KMS-11 (cell line): ENCODE results near the gene SMARCD3.

Experiments
- H2AFZ ChIP-seq: fragments of 200-600 bp; sonication (generic); 2 replicates; pipeline ENCODE4 v1.6.1; 2016; ENCODE audit warnings: antibody characterized with exemption, mixed run types, low read depth
- H3K27ac ChIP-seq: fragments of 200-600 bp; sonication (generic); 2 replicates; pipeline ENCODE4 v1.6.1; 2016; ENCODE audit warnings: mild to moderate bottlenecking, mixed run types
- H3K27me3 ChIP-seq: fragments of 200-600 bp; sonication (generic); 2 replicates; pipeline ENCODE4 v1.6.1; 2017; ENCODE audit warnings: mild to moderate bottlenecking, low read depth, mixed run types, moderate library complexity; ENCODE audit not compliant: insufficient read depth
- H3K36me3 ChIP-seq: fragments of 200-600 bp; sonication (generic); 2 replicates; pipeline ENCODE4 v1.6.1; 2017; ENCODE audit warnings: mild to moderate bottlenecking, mixed run types; ENCODE audit not compliant: insufficient read depth
- H3K4me1 ChIP-seq: fragments of 200-600 bp; sonication (generic); 2 replicates; pipeline ENCODE4 v1.6.1; 2016; ENCODE audit warnings: mild to moderate bottlenecking, low read depth, mixed run types; ENCODE audit not compliant: poor library complexity, severe bottlenecking
- H3K4me2 ChIP-seq: fragments of 200-600 bp; sonication (generic); 2 replicates; pipeline ENCODE4 v1.7.0; 2016; ENCODE audit warnings: mild to moderate bottlenecking, mixed run types
- H3K4me3 ChIP-seq: fragments of 200-600 bp; sonication (generic); IDR thresholded peaks from 2 replicates; pipeline ENCODE4 v1.6.1; 2017; ENCODE audit warnings: low read depth, low read length, mixed read lengths; ENCODE audit not compliant: insufficient read depth
- H3K79me2 ChIP-seq: fragments of 200-600 bp; sonication (generic); 2 replicates; pipeline ENCODE4 v1.6.1; 2016; ENCODE audit warnings: low read depth, mixed run types; ENCODE audit not compliant: insufficient read depth
- H3K9ac ChIP-seq: fragments of 200-600 bp; sonication (generic); 2 replicates; pipeline ENCODE4 v1.6.1; 2016; ENCODE audit warnings: mild to moderate bottlenecking, mixed run types
- H4K20me1 ChIP-seq: fragments of 200-600 bp; sonication (generic); 2 replicates; pipeline ENCODE4 v1.6.1; 2016; ENCODE audit warnings: mild to moderate bottlenecking, mixed run types; ENCODE audit not compliant: insufficient read depth
- CTCF ChIP-seq: fragments of 200-600 bp; sonication (generic); conservative IDR thresholded peaks from 2 replicates; pipeline ENCODE4 v1.6.1; 2017; ENCODE audit warnings: low read depth, mild to moderate bottlenecking, antibody characterized with exemption, low read length, moderate library complexity, mixed read lengths

The SMARCD3 gene

DNA sequence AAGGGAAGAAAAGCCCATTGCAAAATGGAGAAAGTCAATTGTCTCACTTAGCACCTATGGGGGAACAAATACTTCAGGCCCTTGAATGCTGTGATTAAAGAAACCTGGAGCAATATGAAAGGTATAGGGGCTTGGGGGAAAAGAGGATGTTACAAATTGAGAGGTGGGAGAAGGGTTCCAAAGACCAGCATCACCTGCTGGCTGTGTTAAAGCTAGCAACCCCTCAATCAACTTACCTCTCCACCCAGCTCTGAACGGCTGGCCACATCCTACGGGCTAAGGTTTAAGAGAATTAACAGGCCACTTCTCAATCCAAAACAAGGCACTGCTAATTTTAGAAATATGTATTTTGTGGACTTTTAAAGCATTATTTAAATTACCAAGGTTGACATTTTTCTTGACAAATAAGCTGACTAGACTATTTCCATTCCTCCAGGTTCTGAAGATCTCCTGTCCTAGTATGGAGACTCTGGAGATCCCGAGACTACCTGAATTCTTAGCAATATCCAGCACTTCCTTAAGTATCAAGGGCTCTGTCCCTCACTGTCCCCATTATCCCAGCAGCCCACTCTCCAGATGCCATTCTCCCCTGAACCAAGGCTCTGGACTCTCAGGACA, 37.2 kb downstream of the SMARCD3 start:
- Histone ChIP-seq H3K4me3 (no peak overlapping the region), H3K9ac (no peak overlapping the region), H3K79me2 (no peaks in the 10 kb centered on the region), H3K27ac (no peak overlapping the region), H3K4me2 (no peak overlapping the region), H3K36me3 (peaks cover 6% of the 10 kb centered on the region; the same call in 1 of the 2 replicates), H2AFZ (no peak overlapping the region), H3K4me1 (no peaks in the 10 kb centered on the region), H4K20me1 (no peaks in the 10 kb centered on the region), H3K27me3 (peaks cover 16% of the 10 kb centered on the region)
- no peak for TF ChIP-seq CTCF

- no peaks in the 10 kb centered on the region for H3K79me2 ChIP-seq
- no peak within 1 kb of the TSS for H3K4me3 ChIP-seq
- peaks cover 26% of the 10 kb centered on the region for H3K27me3 ChIP-seq
- no peaks in the 10 kb centered on the region for H4K20me1 ChIP-seq
- peaks cover 6% of the 10 kb centered on the region; the same call in 1 of the 2 replicates for H3K36me3 ChIP-seq
- H2AFZ ChIP-seq = no peak within 1 kb of the TSS
- no peak within 1 kb of the TSS for H3K27ac ChIP-seq
- no peak for TF ChIP-seq CTCF
- H3K9ac ChIP-seq = no peak within 1 kb of the TSS
- H3K4me1 ChIP-seq = no peaks in the 10 kb centered on the region
- no peak within 1 kb of the TSS for H3K4me2 ChIP-seq
Observed at GRCh38 chr7:151210087-151210854, 38.2 kb downstream of the SMARCD3 start, which contains the start of gene H2BK1. Gene H2BK1, minus strand, starts transcription at chr7:151210488. Its CDS starts 170 bp downstream, at chr7:151210318.

- H3K27ac ChIP-seq = no peak overlapping the region
- H3K4me1 ChIP-seq = no peaks in the 10 kb centered on the region
- no peak for TF ChIP-seq CTCF
- peaks cover 33% of the 10 kb centered on the region for H3K27me3 ChIP-seq
- H3K4me2 ChIP-seq = no peak overlapping the region
- no peak overlapping the region for H2AFZ ChIP-seq
- H3K36me3 ChIP-seq = peaks cover 5% of the 10 kb centered on the region; the same call in 1 of the 2 replicates
- H3K9ac ChIP-seq = no peak overlapping the region
- H4K20me1 ChIP-seq = no peaks in the 10 kb centered on the region
- H3K4me3 ChIP-seq = no peak overlapping the region
- no peaks in the 10 kb centered on the region for H3K79me2 ChIP-seq
Observed at GRCh38 chr7:151209588-151209987, 38.9 kb downstream of the SMARCD3 start.

- no peaks in the 10 kb centered on the region for H3K79me2 ChIP-seq
- no peak for TF ChIP-seq CTCF
- no peaks in the 10 kb centered on the region for H3K4me1 ChIP-seq
- no peak overlapping the region for H3K9ac ChIP-seq
- H3K27me3 ChIP-seq = peaks cover 45% of the 10 kb centered on the region
- no peaks in the 10 kb centered on the region for H4K20me1 ChIP-seq
- no peaks in the 10 kb centered on the region for H3K36me3 ChIP-seq
- no peak overlapping the region for H3K27ac ChIP-seq
- H2AFZ ChIP-seq = no peak overlapping the region
- H3K4me2 ChIP-seq = no peak overlapping the region
- H3K4me3 ChIP-seq = no peak overlapping the region
Observed at GRCh38 chr7:151208253-151208862, 40.1 kb downstream of the SMARCD3 start.
